Measurements from ENCODE around the gene TPGS1. TPM values are rescaled to one million over a fixed set of nuclear protein-coding genes. Genes with fewer than 3 reads are reported as not detected.

The TPGS1 gene
- total and polyA plus RNA-seq, 2 of the 8 experiments (the other 6 are each of a cell fraction or from before 2014, with no cell fraction given): 9.1 to 10.6 TPM

- TF ChIP-seq, protein P1, sequence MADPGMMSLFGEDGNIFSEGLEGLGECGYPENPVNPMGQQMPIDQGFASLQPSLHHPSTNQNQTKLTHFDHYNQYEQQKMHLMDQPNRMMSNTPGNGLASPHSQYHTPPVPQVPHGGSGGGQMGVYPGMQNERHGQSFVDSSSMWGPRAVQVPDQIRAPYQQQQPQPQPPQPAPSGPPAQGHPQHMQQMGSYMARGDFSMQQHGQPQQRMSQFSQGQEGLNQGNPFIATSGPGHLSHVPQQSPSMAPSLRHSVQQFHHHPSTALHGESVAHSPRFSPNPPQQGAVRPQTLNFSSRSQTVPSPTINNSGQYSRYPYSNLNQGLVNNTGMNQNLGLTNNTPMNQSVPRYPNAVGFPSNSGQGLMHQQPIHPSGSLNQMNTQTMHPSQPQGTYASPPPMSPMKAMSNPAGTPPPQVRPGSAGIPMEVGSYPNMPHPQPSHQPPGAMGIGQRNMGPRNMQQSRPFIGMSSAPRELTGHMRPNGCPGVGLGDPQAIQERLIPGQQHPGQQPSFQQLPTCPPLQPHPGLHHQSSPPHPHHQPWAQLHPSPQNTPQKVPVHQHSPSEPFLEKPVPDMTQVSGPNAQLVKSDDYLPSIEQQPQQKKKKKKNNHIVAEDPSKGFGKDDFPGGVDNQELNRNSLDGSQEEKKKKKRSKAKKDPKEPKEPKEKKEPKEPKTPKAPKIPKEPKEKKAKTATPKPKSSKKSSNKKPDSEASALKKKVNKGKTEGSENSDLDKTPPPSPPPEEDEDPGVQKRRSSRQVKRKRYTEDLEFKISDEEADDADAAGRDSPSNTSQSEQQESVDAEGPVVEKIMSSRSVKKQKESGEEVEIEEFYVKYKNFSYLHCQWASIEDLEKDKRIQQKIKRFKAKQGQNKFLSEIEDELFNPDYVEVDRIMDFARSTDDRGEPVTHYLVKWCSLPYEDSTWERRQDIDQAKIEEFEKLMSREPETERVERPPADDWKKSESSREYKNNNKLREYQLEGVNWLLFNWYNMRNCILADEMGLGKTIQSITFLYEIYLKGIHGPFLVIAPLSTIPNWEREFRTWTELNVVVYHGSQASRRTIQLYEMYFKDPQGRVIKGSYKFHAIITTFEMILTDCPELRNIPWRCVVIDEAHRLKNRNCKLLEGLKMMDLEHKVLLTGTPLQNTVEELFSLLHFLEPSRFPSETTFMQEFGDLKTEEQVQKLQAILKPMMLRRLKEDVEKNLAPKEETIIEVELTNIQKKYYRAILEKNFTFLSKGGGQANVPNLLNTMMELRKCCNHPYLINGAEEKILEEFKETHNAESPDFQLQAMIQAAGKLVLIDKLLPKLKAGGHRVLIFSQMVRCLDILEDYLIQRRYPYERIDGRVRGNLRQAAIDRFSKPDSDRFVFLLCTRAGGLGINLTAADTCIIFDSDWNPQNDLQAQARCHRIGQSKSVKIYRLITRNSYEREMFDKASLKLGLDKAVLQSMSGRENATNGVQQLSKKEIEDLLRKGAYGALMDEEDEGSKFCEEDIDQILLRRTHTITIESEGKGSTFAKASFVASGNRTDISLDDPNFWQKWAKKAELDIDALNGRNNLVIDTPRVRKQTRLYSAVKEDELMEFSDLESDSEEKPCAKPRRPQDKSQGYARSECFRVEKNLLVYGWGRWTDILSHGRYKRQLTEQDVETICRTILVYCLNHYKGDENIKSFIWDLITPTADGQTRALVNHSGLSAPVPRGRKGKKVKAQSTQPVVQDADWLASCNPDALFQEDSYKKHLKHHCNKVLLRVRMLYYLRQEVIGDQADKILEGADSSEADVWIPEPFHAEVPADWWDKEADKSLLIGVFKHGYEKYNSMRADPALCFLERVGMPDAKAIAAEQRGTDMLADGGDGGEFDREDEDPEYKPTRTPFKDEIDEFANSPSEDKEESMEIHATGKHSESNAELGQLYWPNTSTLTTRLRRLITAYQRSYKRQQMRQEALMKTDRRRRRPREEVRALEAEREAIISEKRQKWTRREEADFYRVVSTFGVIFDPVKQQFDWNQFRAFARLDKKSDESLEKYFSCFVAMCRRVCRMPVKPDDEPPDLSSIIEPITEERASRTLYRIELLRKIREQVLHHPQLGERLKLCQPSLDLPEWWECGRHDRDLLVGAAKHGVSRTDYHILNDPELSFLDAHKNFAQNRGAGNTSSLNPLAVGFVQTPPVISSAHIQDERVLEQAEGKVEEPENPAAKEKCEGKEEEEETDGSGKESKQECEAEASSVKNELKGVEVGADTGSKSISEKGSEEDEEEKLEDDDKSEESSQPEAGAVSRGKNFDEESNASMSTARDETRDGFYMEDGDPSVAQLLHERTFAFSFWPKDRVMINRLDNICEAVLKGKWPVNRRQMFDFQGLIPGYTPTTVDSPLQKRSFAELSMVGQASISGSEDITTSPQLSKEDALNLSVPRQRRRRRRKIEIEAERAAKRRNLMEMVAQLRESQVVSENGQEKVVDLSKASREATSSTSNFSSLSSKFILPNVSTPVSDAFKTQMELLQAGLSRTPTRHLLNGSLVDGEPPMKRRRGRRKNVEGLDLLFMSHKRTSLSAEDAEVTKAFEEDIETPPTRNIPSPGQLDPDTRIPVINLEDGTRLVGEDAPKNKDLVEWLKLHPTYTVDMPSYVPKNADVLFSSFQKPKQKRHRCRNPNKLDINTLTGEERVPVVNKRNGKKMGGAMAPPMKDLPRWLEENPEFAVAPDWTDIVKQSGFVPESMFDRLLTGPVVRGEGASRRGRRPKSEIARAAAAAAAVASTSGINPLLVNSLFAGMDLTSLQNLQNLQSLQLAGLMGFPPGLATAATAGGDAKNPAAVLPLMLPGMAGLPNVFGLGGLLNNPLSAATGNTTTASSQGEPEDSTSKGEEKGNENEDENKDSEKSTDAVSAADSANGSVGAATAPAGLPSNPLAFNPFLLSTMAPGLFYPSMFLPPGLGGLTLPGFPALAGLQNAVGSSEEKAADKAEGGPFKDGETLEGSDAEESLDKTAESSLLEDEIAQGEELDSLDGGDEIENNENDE (IDR thresholded peaks at IDR 0.05; ENCODE audit: insufficient replicate concordance, low read length): no peak
Observed at GRCh38 chr19:536881-537404, 29.6 kb downstream of the TPGS1 start (continued).
